WERI-Rb-1 (cell line): ENCODE measurements around the gene HIVEP2.
A peak's percentile ranks its signal among the peaks of the same experiment; 100 is the strongest.

Experiments
- DNase-seq: peaks from one replicate; pipeline ENCODE4 v3.0.0-alpha.2; 2020
- H3K27ac ChIP-seq: fragments of 250-450 bp; sonication (Bioruptor Pico); 2 replicates; pipeline ENCODE4 v1.5.1; 2020; ENCODE audit warnings: mild to moderate bottlenecking, moderate library complexity
- H3K27me3 ChIP-seq: fragments of 250-450 bp; sonication (Bioruptor Pico); 2 replicates; pipeline ENCODE4 v1.5.1; 2021; ENCODE audit warnings: mild to moderate bottlenecking, low read depth, moderate library complexity; ENCODE audit not compliant: insufficient read depth, severe bottlenecking
- H3K36me3 ChIP-seq: fragments of 250-450 bp; sonication (Bioruptor Pico); 2 replicates; pipeline ENCODE4 v1.5.1; 2020; ENCODE audit warnings: mild to moderate bottlenecking, moderate library complexity
- H3K4me3 ChIP-seq: 2 replicates; pipeline ENCODE4 v1.5.1; 2011; ENCODE audit warnings: low read depth, mild to moderate bottlenecking, control low read depth, low read length
- H3K9me3 ChIP-seq: fragments of 250-450 bp; sonication (Bioruptor Pico); 2 replicates; pipeline ENCODE4 v1.5.1; 2021; ENCODE audit warnings: mild to moderate bottlenecking, moderate library complexity; ENCODE audit not compliant: severe bottlenecking
- CTCF ChIP-seq: IDR thresholded peaks from 2 replicates; pipeline ENCODE4 v1.5.1; 2011; ENCODE audit warnings: low read depth, mild to moderate bottlenecking, control low read depth, inconsistent platforms, low read length

HIVEP2 gene

GRCh38 chr6:142933701-142934100, 11.3 kb downstream of the HIVEP2 start:
- TF ChIP-seq CTCF, result no peak
- no peaks in the 10 kb centered on the region for H3K27me3 ChIP-seq
- H3K27ac ChIP-seq, result no peak overlapping the region
- no peak overlapping the region for H3K4me3 ChIP-seq
- DNase-seq, result no peak
- H3K9me3 ChIP-seq, result no peaks in the 10 kb centered on the region
- H3K36me3 ChIP-seq, result no peaks in the 10 kb centered on the region

DNA sequence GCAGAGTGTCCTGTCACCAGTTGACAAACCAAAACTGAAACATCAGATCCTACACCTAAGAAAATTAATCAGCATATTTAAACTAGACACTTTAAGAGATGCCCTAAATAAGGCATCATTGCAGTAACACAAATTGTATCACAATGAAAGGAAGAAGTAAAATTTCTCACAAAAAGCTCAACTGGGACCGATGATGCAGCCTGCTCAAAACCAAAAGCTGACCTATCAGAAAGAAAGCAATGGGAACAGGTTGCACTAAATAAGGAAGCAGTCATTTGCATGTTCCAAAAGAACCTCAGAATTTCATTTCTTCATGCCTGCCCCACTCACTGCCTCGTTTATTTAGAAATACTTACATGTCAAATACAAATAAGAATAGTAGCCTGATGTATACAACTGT, 12.1 kb downstream of the HIVEP2 start:
- H3K4me3 ChIP-seq, result no peak overlapping the region
- no peak overlapping the region for H3K27ac ChIP-seq
- TF ChIP-seq CTCF, result no peak
- H3K9me3 ChIP-seq, result no peaks in the 10 kb centered on the region
- no peaks in the 10 kb centered on the region for H3K36me3 ChIP-seq
- no peak for DNase-seq
- H3K27me3 ChIP-seq, result no peaks in the 10 kb centered on the region

DNA sequence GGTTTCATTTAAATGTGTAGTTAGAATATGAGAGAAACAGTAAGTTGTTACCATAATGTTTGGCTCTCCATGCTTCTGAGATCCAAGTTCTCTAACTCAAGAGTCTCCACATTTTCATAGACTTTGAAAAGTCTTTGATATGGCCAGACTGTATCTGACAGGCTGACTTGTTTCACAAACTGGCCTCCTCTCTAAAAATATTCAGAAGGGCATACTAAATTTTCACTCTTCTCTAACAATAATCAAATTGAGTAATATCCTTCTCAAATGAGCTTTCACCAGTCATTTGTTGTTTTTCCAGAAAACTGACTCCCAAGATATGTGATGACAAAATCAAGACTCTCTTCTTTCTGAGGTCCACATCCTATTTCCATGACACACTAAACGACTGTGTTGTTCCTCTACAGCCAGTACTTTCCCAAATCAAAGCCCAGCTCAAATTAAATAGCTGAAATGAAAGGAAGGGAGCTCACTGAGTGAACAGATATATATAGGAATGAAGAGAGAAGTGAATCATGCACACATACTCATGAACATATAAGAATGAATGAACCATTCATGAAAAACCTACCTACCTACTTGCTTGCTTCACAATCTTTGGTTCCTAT, 15.1 kb downstream of the HIVEP2 start:
- no peak overlapping the region for H3K4me3 ChIP-seq
- H3K27ac ChIP-seq, result no peak overlapping the region
- no peaks in the 10 kb centered on the region for H3K9me3 ChIP-seq
- H3K27me3 ChIP-seq, result no peaks in the 10 kb centered on the region
- no peak for DNase-seq
- H3K36me3 ChIP-seq, result no peaks in the 10 kb centered on the region
- no peak for TF ChIP-seq CTCF

GRCh38 chr6:142927904-142928303, 17.1 kb downstream of the HIVEP2 start:
- Histone ChIP-seq H3K9me3 (no peaks in the 10 kb centered on the region), H3K4me3 (no peak overlapping the region), H3K27me3 (no peaks in the 10 kb centered on the region), H3K27ac (no peak overlapping the region), H3K36me3 (no peaks in the 10 kb centered on the region)
- no peak for DNase-seq
- TF ChIP-seq CTCF, result no peak

GRCh38 chr6:142927271-142927580, 17.8 kb downstream of the HIVEP2 start:
- H3K27ac ChIP-seq, result no peak overlapping the region

More at GRCh38 chr6:142927271-142927580, 17.8 kb downstream of the HIVEP2 start:
- DNase-seq, result no peak
- no peaks in the 10 kb centered on the region for H3K36me3 ChIP-seq
- H3K9me3 ChIP-seq, result no peaks in the 10 kb centered on the region
- H3K4me3 ChIP-seq, result peak overlapping the region; percentile 50
- H3K27me3 ChIP-seq, result no peaks in the 10 kb centered on the region
- TF ChIP-seq CTCF, result no peak
